AG04449 (cell line): Measurements from ENCODE around the gene GRID1.

Experiments
- CTCF ChIA-PET: fragments of 350-600 bp; formaldehyde crosslinking; extraction: SDS; loops from one replicate; lab custom pipeline; 2021; ENCODE audit warnings: antibody characterized with exemption; lab: Yijun Ruan, JAX
- POLR2A ChIA-PET: fragments of 400-600, 350-600 bp; formaldehyde crosslinking; extraction: SDS; loops from one replicate; lab custom pipeline; 2020; ENCODE audit warnings: antibody characterized with exemption, inconsistent platforms; lab: Yijun Ruan, JAX
- DNase-seq: peaks from one replicate; pipeline ENCODE4 v3.0.0-alpha.2; 2010; ENCODE audit warnings: low read depth, low spot score
- H3K4me3 ChIP-seq: 2 replicates; pipeline ENCODE4 v1.5.1; 2011; ENCODE audit warnings: low read depth, mild to moderate bottlenecking, control low read depth, low read length
- TF ChIP-seq, protein P1 (sequence below): IDR thresholded peaks from one replicate; pipeline ENCODE4 v1.5.1; 2011; ENCODE audit warnings: mild to moderate bottlenecking, moderate library complexity, low read length, control low read depth, inconsistent platforms; ENCODE audit not compliant: insufficient read depth; ENCODE audit errors: missing control alignments

The GRID1 gene

DNA sequence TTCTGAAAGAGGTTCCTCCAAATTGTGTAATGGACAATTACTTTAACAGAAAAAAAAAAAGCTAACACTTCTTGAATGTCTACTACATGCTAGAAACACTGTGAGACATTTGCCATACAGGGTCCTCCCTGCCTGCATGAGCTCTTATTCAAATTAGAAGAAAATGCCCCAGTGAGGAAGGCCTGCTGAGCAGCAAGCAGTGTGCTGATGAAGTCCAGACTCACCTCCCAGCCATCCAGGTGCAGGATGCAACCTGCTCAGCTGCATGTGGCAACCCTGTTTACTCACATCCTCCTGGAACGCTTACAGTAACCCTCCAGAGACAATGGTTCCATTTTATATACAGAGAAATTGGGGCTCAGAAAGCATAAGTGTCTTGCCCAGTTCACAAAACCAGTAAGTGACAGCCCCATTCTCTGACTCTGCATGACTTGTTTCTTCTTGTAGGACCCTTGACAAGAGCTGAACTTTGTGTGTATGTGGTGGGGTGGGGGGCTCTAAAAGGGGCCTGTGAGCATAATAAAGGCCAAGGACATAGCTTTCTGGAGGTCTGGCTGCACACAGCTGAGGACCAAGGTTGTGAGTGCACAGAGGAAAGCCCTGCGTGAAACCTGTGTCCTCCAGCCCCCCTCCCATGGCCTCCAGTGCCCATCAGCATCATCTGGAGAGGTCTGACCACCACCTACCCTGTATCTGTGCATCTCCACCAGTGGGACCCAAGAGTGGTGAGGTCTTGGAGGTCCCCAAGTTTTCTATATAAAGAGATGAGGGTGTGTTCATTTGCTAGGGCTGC, 387.8 kb downstream of the GRID1 start:
- ChIA-PET CTCF (no interaction called here), POLR2A (no interaction called here)
- no peak overlapping the region for H3K4me3 ChIP-seq
- DNase-seq: no peak
- TF ChIP-seq, protein P1, sequence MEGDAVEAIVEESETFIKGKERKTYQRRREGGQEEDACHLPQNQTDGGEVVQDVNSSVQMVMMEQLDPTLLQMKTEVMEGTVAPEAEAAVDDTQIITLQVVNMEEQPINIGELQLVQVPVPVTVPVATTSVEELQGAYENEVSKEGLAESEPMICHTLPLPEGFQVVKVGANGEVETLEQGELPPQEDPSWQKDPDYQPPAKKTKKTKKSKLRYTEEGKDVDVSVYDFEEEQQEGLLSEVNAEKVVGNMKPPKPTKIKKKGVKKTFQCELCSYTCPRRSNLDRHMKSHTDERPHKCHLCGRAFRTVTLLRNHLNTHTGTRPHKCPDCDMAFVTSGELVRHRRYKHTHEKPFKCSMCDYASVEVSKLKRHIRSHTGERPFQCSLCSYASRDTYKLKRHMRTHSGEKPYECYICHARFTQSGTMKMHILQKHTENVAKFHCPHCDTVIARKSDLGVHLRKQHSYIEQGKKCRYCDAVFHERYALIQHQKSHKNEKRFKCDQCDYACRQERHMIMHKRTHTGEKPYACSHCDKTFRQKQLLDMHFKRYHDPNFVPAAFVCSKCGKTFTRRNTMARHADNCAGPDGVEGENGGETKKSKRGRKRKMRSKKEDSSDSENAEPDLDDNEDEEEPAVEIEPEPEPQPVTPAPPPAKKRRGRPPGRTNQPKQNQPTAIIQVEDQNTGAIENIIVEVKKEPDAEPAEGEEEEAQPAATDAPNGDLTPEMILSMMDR: no peak

- ChIA-PET CTCF (no interaction called here), POLR2A (no interaction called here)
- H3K4me3 ChIP-seq: no peak overlapping the region
- TF ChIP-seq, protein P1: no peak
- no peak for DNase-seq
These were observed 389.0 kb downstream of the GRID1 start for GRCh38 chr10:85977642-85978041.

DNA sequence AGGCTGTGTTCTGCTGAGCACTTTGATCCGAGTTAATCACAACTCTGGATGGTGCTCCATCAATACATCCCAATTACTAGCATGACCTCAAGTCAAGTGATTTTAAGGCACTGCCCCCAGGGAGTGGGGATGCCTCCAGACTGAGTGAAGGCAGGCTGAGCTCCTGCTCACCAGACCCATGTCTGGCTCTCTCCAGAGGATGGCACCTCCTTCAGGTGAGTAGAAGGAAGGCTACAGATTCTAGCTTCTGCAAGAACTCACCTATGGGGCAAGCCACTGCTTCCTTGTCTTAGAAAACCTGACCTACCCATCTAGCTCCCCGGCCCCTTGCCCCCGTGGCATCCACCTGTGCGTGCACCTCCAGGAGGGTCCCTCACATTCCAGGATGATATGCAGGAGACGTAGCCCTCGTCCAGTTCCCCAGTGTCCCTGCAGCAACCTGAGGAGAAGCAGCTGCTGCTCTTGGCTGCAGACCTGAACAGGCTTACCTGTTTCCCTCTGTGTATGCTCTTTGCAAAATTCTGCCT, 390.3 kb downstream of the GRID1 start:
- DNase-seq: no peak
- POLR2A ChIA-PET: no interaction called here
- no peak overlapping the region for H3K4me3 ChIP-seq
- CTCF ChIA-PET: interaction anchor here (1.2 kb wide), 1 partner anchor 19 kb away, joined by 3 read pairs; no protein-coding TSS in a partner anchor
- TF ChIP-seq, protein P1: no peak

DNA sequence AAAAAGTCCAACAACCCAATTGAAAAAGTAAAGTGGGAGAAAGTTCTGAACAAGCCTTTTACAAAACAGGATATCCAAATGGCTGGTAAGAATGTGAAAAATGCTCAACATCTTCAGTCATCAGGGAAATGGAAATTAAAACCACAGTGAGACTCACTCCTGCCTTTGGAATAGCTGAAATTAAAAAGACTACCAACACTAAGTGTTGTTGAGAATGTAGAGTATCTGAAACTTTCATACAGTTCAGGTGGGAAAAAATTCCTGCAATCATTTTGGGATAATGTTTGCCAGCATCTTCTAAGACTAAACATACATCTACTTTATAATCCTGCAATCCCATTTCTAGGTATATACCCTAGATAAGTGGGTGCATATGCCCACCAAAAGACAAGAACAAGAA, 395.1 kb downstream of the GRID1 start:
- no peak for DNase-seq
- TF ChIP-seq, protein P1: no peak
- ChIA-PET POLR2A (no interaction called here), CTCF (no interaction called here)
- no peak overlapping the region for H3K4me3 ChIP-seq

GRCh38 chr10:85967594-85967993, 399.0 kb downstream of the GRID1 start:
- no peak for DNase-seq
- TF ChIP-seq, protein P1: no peak
- ChIA-PET CTCF (no interaction called here), POLR2A (no interaction called here)
- no peak overlapping the region for H3K4me3 ChIP-seq

- TF ChIP-seq, protein P1: no peak
- no peak overlapping the region for H3K4me3 ChIP-seq
- no peak for DNase-seq
- ChIA-PET POLR2A (no interaction called here), CTCF (no interaction called here)
These were observed 405.0 kb downstream of the GRID1 start for GRCh38 chr10:85961479-85962067.
